GM13976 (cell line): Measurements from ENCODE around the gene CBR1.

ENCODE experiments used
- DNase-seq: peaks from one replicate; pipeline ENCODE4 v3.0.0; 2012; ENCODE audit warnings: low spot score
- CTCF ChIP-seq: IDR thresholded peaks from 2 replicates; pipeline ENCODE4 v1.5.1; 2012; ENCODE audit warnings: borderline replicate concordance, mild to moderate bottlenecking; ENCODE audit not compliant: insufficient read depth; ENCODE audit errors: extremely low read depth, missing control alignments, control extremely low read depth
- in situ Hi-C: fragments of 300-500 bp; cut with MboI; formaldehyde crosslinking; loops from one replicate; pipeline ENCODE4 v1.12.0; 2022; ENCODE audit warnings: low sequenced_read_pairs, mixed read lengths, inconsistent platforms; ENCODE audit not compliant: unreplicated experiment

The CBR1 gene

DNA sequence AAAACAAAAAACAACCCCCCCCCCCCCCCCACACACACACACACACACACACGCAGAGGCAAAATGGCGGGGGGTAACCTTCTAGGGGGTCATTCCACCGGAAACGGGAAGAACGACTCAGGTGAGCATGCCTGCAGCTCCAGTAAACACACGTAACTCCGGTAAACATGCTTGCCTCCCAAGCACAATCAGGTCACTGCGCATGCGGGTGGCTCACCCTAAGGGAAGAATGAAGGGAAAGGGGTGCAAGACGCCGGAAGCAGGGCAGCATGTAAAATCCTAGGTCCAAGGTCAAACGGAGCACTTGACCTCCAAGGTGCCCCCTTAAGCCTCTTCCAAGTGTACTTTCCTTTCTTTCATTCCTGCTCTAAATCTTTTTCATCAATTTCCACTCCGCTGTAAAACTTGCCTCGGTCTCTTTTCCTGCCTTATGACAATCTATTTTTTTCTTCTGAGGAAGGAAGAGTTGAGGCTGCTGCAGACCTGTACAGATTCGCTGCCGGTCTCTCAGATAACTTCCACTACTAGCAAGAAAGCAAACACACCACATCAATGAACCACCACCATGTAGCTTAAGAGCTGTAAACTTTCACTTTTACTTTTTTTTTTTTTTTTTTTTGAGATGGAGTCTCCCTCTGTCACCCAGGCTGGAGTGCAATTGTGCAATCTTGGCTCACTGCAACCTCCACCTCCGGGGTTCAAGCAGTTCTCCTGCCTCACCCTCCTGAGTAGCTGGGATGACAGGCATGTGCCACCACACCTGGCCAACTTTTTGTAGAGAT is 44.0 kb downstream of the CBR1 start:
- TF ChIP-seq CTCF, result no peak
- DNase-seq, result no peak
- in situ Hi-C loops, result no loop called here

DNA sequence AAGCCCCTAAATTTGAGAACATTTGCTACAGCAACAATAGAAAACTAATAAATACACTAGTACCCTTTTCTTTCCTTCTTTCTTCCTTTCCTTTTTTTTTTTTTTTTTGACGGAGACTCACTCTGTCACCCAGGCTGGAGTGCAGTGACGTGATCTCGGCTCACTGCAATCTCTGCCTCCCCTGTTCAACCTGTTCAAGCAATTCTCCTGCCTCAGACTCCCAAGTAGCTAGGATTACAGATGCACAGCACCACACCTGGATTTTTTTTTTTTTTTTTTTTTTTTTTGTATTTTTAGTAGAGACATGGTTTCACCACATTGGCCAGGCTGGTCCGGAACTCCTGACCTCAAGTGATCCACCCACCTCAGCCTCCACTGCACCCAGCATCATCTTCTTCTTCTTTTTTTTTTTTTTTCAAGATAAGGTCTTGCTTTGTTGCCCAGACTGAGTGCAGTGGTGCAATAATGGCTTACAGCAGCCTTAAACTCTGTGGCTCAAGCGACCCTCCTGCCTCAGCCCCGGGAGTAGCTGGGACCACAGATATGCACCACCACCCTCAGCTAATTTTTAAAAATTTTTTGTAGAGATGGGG is 45.4 kb downstream of the CBR1 start:
- DNase-seq, result no peak
- no peak for TF ChIP-seq CTCF
- in situ Hi-C loops, result no loop called here

GRCh38 chr21:36117286-36117741 is 47.5 kb downstream of the CBR1 start:
- in situ Hi-C loops, result no loop called here
- no peak for DNase-seq
- no peak for TF ChIP-seq CTCF

GRCh38 chr21:36120304-36120888 is 50.6 kb downstream of the CBR1 start:
- no peak for DNase-seq
- in situ Hi-C loops, result no loop called here
- TF ChIP-seq CTCF, result no peak
